ENCODE data around the gene PSMF1.

DNA sequence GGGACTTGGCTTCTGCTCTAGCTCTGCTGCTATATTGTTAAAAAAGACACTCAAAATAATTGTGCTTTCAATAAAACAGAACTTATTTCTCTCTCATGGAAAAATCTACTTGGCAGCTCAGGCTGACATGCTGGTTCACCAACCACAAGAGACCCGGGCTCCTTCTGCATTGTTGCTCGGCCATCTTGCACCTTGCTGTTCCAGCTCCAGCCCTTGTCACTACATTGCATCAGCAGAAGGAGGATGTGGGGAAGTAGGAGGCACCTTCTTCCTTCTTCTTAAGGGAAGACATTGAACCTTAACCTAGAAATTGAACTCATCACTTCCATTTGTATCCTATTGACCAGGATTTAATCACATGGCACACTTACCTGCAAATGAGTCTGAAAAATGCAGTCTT lies 78.2 kb downstream of the PSMF1 start:
- TF ChIP-seq, protein P1, sequence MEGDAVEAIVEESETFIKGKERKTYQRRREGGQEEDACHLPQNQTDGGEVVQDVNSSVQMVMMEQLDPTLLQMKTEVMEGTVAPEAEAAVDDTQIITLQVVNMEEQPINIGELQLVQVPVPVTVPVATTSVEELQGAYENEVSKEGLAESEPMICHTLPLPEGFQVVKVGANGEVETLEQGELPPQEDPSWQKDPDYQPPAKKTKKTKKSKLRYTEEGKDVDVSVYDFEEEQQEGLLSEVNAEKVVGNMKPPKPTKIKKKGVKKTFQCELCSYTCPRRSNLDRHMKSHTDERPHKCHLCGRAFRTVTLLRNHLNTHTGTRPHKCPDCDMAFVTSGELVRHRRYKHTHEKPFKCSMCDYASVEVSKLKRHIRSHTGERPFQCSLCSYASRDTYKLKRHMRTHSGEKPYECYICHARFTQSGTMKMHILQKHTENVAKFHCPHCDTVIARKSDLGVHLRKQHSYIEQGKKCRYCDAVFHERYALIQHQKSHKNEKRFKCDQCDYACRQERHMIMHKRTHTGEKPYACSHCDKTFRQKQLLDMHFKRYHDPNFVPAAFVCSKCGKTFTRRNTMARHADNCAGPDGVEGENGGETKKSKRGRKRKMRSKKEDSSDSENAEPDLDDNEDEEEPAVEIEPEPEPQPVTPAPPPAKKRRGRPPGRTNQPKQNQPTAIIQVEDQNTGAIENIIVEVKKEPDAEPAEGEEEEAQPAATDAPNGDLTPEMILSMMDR (IDR thresholded peaks at IDR 0.05; ENCODE audit: low read length), result no peak
- no peak for TF ChIP-seq EZH2 (IDR thresholded peaks at IDR 0.05; ENCODE audit: borderline replicate concordance, low read length)

All from OCI-LY1 (cell line).